GM23338 (cell line): ENCODE data around the gene MAG. TPM values are rescaled to one million over a fixed set of nuclear protein-coding genes. Genes with fewer than 3 reads are reported as not detected.

Source experiments
- ATAC-seq: fragments of 200-7000 bp; cut with Tn5 transposase; 3 replicates; pipeline ENCODE4 v1.9.1; 2020
- DNase-seq: peaks from one replicate; pipeline ENCODE4 v3.0.0-alpha.2; 2015; ENCODE audit warnings: low spot score
- H2AFZ ChIP-seq: fragments of 200-600 bp; sonication (generic); 2 replicates; pipeline ENCODE4 v1.8.0; 2016; ENCODE audit warnings: antibody characterized with exemption, mild to moderate bottlenecking, moderate library complexity
- H3F3A ChIP-seq: fragments of 200-600 bp; sonication (generic); replicated peaks from 2 replicates; pipeline ENCODE4 v1.8.0; 2017; ENCODE audit warnings: antibody characterized with exemption, mixed run types, low read depth
- H3K27ac ChIP-seq: fragments of 200-600 bp; sonication (generic); 2 replicates; pipeline ENCODE4 v1.6.1; 2016; ENCODE audit warnings: low read depth
- H3K27me3 ChIP-seq: fragments of 200-600 bp; sonication (generic); 2 replicates; pipeline ENCODE4 v1.8.0; 2016; ENCODE audit warnings: mild to moderate bottlenecking, mixed run types, moderate library complexity; ENCODE audit not compliant: insufficient read depth
- H3K36me3 ChIP-seq: fragments of 200-600 bp; sonication (generic); 2 replicates; pipeline ENCODE4 v1.8.0; 2016; ENCODE audit warnings: mild to moderate bottlenecking; ENCODE audit not compliant: insufficient read depth
- H3K4me1 ChIP-seq: fragments of 200-600 bp; sonication (generic); 2 replicates; pipeline ENCODE4 v1.8.0; 2016; ENCODE audit warnings: mild to moderate bottlenecking, moderate library complexity; ENCODE audit not compliant: insufficient read depth
- H3K4me2 ChIP-seq: fragments of 200-600 bp; sonication (generic); 2 replicates; pipeline ENCODE4 v1.7.1; 2017; ENCODE audit warnings: mixed run types
- H3K4me3 ChIP-seq: fragments of 200-600 bp; sonication (generic); 2 replicates; pipeline ENCODE4 v1.6.1; 2016; ENCODE audit warnings: mixed run types
- H3K79me2 ChIP-seq: fragments of 200-600 bp; sonication (generic); replicated peaks from 2 replicates; pipeline ENCODE4 v1.8.0; 2017; ENCODE audit warnings: mild to moderate bottlenecking; ENCODE audit not compliant: insufficient read depth
- H3K9me2 ChIP-seq: fragments of 200-600 bp; sonication (generic); 2 replicates; pipeline ENCODE4 v1.8.0; 2017; ENCODE audit not compliant: insufficient read depth
- H4K20me1 ChIP-seq: fragments of 200-600 bp; sonication (generic); replicated peaks from 2 replicates; pipeline ENCODE4 v1.8.0; 2017; ENCODE audit warnings: mild to moderate bottlenecking; ENCODE audit not compliant: insufficient read depth
- H3K27ac Mint-ChIP-seq: 2 replicates; pipeline ENCODE4 v1.8.0; 2020; ENCODE audit warnings: inconsistent platforms, mild to moderate bottlenecking, moderate library complexity, mixed read lengths
- H3K27me3 Mint-ChIP-seq: 3 replicates; pipeline ENCODE4 v1.8.0; 2022; ENCODE audit warnings: low read depth, mild to moderate bottlenecking, moderate library complexity, mixed read lengths, inconsistent platforms; ENCODE audit not compliant: insufficient read depth, poor library complexity
- H3K36me3 Mint-ChIP-seq: 3 replicates; pipeline ENCODE4 v1.8.0; 2021; ENCODE audit warnings: low read depth, mild to moderate bottlenecking, inconsistent platforms, moderate library complexity, mixed read lengths
- H3K4me1 Mint-ChIP-seq: 3 replicates; pipeline ENCODE4 v1.8.0; 2020; ENCODE audit warnings: mild to moderate bottlenecking, inconsistent platforms, mixed read lengths
- H3K4me3 Mint-ChIP-seq: 3 replicates; pipeline ENCODE4 v1.8.0; 2021; ENCODE audit warnings: moderate library complexity, mild to moderate bottlenecking, inconsistent platforms, mixed read lengths
- H3K9me3 Mint-ChIP-seq: 3 replicates; pipeline ENCODE4 v1.8.0; 2020; ENCODE audit warnings: moderate library complexity, mild to moderate bottlenecking, inconsistent platforms, mixed read lengths
- ETS1 ChIP-seq: IDR thresholded peaks from 2 replicates; pipeline ENCODE4 v1.6.1; 2016; ENCODE audit warnings: antibody characterized with exemption
- ZNF114 ChIP-seq: fragments of 250-450 bp; sonication (Bioruptor Pico); IDR thresholded peaks from 2 replicates; pipeline ENCODE4 v1.5.0; 2020; ENCODE audit warnings: mild to moderate bottlenecking, moderate library complexity
- ZNF462 ChIP-seq: fragments of 250-450 bp; sonication (Bioruptor Pico); IDR thresholded peaks from 2 replicates; pipeline ENCODE4 v1.5.0; 2020; ENCODE audit warnings: mild to moderate bottlenecking, moderate library complexity
- polyA plus RNA-seq: library from polyadenylated mRNA; unstranded; fragments of >200 nt; fragmentation: Nextera tagmentation; extraction: Ambion mirVana; gene quantifications from 2 replicates; pipeline ENCODE4 v1.2.1, GENCODE V29; 2016
- total RNA-seq: library from RNA; depleted of rRNA; stranded (reverse); fragments of >200 nt; shearing (Covaris generic); gene quantifications from 2 replicates; pipeline ENCODE4 v1.2.3, GENCODE V29; 2014

Gene MAG
- total and polyA plus RNA-seq, 2 experiments from 2014 or later = 0.61 to 1.3 TPM

GRCh38 chr19:35293808-35294207 is 1.8 kb downstream of the MAG start:
- Mint-ChIP-seq H3K27ac (no peak overlapping the region), H3K4me3 (no peak overlapping the region)
- peaks cover 25% of the 10 kb centered on the region for H3K4me1 ChIP-seq

GRCh38 chr19:35294328-35294727 is 2.4 kb downstream of the MAG start:
- H3F3A ChIP-seq = peaks cover 13% of the 10 kb centered on the region
- Mint-ChIP-seq H3K4me3 (no peak overlapping the region; the same call in 2 of the 3 replicates), H3K4me1 (peaks cover 13% of the 10 kb centered on the region), H3K27me3 (peaks cover 10% of the 10 kb centered on the region), H3K9me3 (no peaks in the 10 kb centered on the region), H3K27ac (no peak overlapping the region), H3K36me3 (no peaks in the 10 kb centered on the region)
- H3K4me3 ChIP-seq = no peak overlapping the region
- no peaks in the 10 kb centered on the region for H3K27me3 ChIP-seq
- no peak for DNase-seq
- ATAC-seq = no peak
- H3K4me1 ChIP-seq = peaks cover 25% of the 10 kb centered on the region
- H3K27ac ChIP-seq = no peak overlapping the region
- no peaks in the 10 kb centered on the region for H3K36me3 ChIP-seq
- no peaks in the 10 kb centered on the region for H3K79me2 ChIP-seq
- H3K4me2 ChIP-seq = no peak overlapping the region; the same call in 1 of the 2 replicates
- no peaks in the 10 kb centered on the region for H3K9me2 ChIP-seq
- no peaks in the 10 kb centered on the region for H4K20me1 ChIP-seq
- no peak for TF ChIP-seq ETS1
- no peak for TF ChIP-seq ZNF114 (CRISPR knock-in tag)
- TF ChIP-seq ZNF462 (CRISPR knock-in tag) = no peak
- H2AFZ ChIP-seq = 0 out of 2 replicates have a peak overlapping the region, but pooled peaks have one; percentile 74

More at GRCh38 chr19:35293808-35294207, 1.8 kb downstream of the MAG start:
- ATAC-seq = peak; percentile 22; the same call in 2 of the 3 replicates
- H3K27me3 Mint-ChIP-seq = peaks cover 10% of the 10 kb centered on the region
- H3K27me3 ChIP-seq = no peaks in the 10 kb centered on the region
- H3K9me3 Mint-ChIP-seq = no peaks in the 10 kb centered on the region
- H3K4me3 ChIP-seq = no peak overlapping the region
- no peaks in the 10 kb centered on the region for H3K9me2 ChIP-seq
- no peaks in the 10 kb centered on the region for H3K36me3 Mint-ChIP-seq
- peak; percentile 45 for DNase-seq
- no peak for TF ChIP-seq ZNF114 (CRISPR knock-in tag)
- H2AFZ ChIP-seq = peak overlapping the region; percentile 74; the same call in 1 of the 2 replicates
- peaks cover 13% of the 10 kb centered on the region for H3K4me1 Mint-ChIP-seq
- no peak overlapping the region for H3K27ac ChIP-seq
- no peaks in the 10 kb centered on the region for H3K79me2 ChIP-seq
- peaks cover 13% of the 10 kb centered on the region for H3F3A ChIP-seq
- H3K36me3 ChIP-seq = no peaks in the 10 kb centered on the region
- no peaks in the 10 kb centered on the region for H4K20me1 ChIP-seq
- H3K4me2 ChIP-seq = no peak overlapping the region; the same call in 1 of the 2 replicates
